ENCODE data around the gene DAGLA. TPM values are rescaled to one million over a fixed set of nuclear protein-coding genes. Genes with fewer than 3 reads are reported as not detected.
A peak's percentile ranks its signal among the peaks of the same experiment; 100 is the strongest.

DAGLA gene
- total RNA-seq, 1 experiment from 2014 or later: 4.5 TPM

- Histone ChIP-seq H3K4me2 (ENCODE audit: insufficient read depth, insufficient read length, low read length) (no peak overlapping the region), H3K23me2 (ENCODE audit: insufficient read length, low read depth, low read length, poor library complexity, severe bottlenecking) (peaks cover 5% of the 10 kb centered on the region), H2AFZ (ENCODE audit: low read length) (no peak overlapping the region), H3K9me3 (ENCODE audit: control insufficient read depth, low read depth, low read length) (no peaks in the 10 kb centered on the region), H3K23ac (ENCODE audit: insufficient read length, low read depth, low read length) (no peak overlapping the region), H2BK20ac (ENCODE audit: low read depth, low read length, poor library complexity, severe bottlenecking) (no peak overlapping the region), H2BK15ac (ENCODE audit: low read depth, low read length) (no peak overlapping the region), H3K56ac (ENCODE audit: insufficient read length, low read depth, low read length) (no peak overlapping the region), H3K27ac (ENCODE audit: insufficient read length, low read depth, low read length) (no peak overlapping the region), H2BK120ac (ENCODE audit: low read depth, low read length, poor library complexity, severe bottlenecking) (no peak overlapping the region), H3K79me2 (ENCODE audit: insufficient read depth, low read length) (no peaks in the 10 kb centered on the region), H4K8ac (replicated peaks; ENCODE audit: insufficient read length, low read depth, low read length) (no peak overlapping the region), H4K20me1 (ENCODE audit: control insufficient read depth, insufficient read depth, insufficient read length) (no peaks in the 10 kb centered on the region), H3K79me1 (ENCODE audit: insufficient read depth, low read depth, low read length, poor library complexity, severe bottlenecking) (no peaks in the 10 kb centered on the region), H2AK5ac (ENCODE audit: insufficient read length, low read length) (no peak overlapping the region), H4K91ac (ENCODE audit: insufficient read length, low read depth, low read length) (no peak overlapping the region), H3K27me3 (ENCODE audit: insufficient read depth, low read length) (peaks cover 8% of the 10 kb centered on the region; the same call in 1 of the 2 replicates), H3K14ac (ENCODE audit: insufficient read depth, low read length) (no peak overlapping the region), H3T11ph (ENCODE audit: low read length) (no peak overlapping the region), H2BK5ac (ENCODE audit: insufficient read length, low read length) (no peak overlapping the region), H4K5ac (ENCODE audit: insufficient read length, low read depth, low read length) (no peak overlapping the region), H3K4ac (ENCODE audit: low read depth, low read length) (no peak overlapping the region), H2BK12ac (ENCODE audit: insufficient read length, low read depth, low read length) (no peak overlapping the region), H3K4me1 (ENCODE audit: insufficient read depth, low read length) (peaks cover 6% of the 10 kb centered on the region; the same call in 1 of the 2 replicates), H3K18ac (ENCODE audit: insufficient read length, low read depth, low read length) (no peak overlapping the region), H3K9ac (ENCODE audit: extremely low read depth, insufficient read length, low read length) (no peak overlapping the region)
- peak overlapping the region in 1 of 2 experiments; percentile 81; a peak in 3 of 5 replicates for H3K4me3 Mint-ChIP-seq
- no peaks in the 10 kb centered on the region for H3K36me3 Mint-ChIP-seq (ENCODE audit: insufficient read depth in 1 of 3, low read depth in 3 of 3)
- WGBS (ENCODE audit: extremely low coverage, insufficient read length, low lambda C conversion rate): no CpG with 5 or more reads among the region's 14 CpGs
- peaks cover 38% of the 10 kb centered on the region for H3K27me3 Mint-ChIP-seq (ENCODE audit: low read depth)
- TF ChIP-seq CTCF (conservative IDR thresholded peaks at IDR 0.05): no peak
- H3K27ac Mint-ChIP-seq: no peak overlapping the region
- no peak for DNase-seq
- peaks cover 0 to 3% of the 10 kb centered on the region in 2 experiments; a peak in 1 of 5 replicates for H3K9me3 Mint-ChIP-seq
- peaks cover 48 to 70% of the 10 kb centered on the region in 2 experiments for H3K4me1 Mint-ChIP-seq
These were observed 71.2 kb downstream of the DAGLA start for GRCh38 chr11:61751384-61751783.

Measured in H9 (cell line).